Measurements from ENCODE around the gene PREPL.

PREPL gene

DNA sequence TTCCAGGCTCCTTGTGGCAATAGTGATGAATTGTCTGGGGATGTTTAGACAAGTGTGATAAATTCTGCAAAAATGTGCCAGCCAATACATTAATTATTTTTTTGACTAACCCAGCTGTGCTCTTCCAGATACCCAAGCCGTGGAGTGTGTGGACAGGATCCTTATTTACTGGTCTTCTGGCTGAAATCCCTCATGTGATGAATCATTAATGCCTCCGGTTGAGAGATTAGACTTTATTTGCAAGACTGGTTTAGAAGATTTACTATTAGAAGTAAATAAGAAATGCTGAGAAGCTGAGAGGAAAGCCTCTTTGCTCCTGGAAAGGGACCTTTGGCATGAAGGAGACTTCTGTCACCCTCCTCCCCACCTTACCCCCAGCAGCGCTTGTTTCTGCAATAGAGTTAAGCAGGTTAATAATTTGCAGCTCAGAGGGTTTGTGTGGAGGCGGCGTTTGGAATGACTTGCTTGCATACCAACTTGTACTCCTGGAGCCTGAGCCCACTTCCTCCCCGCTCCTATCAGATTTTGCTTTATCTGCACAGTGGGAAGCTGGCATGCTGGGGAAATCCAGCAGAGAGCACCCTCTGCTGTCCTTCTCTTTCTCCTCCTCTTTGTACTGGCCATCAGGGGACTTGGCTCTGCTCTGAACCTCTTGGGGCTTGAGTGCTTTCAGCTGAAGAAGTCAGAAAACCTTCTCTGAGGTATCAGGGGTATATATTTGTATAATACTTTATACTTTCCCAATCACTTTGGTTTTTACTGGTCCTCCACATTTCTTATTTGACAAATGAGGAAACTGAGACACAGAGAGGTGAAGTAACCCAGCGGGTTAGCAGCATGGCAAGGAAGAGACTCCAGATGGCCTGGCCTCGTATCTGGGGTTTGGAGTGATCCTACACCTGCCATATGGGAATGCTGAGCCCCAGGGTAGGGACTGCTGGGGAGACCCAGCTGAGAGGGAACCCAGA, 69.7 kb downstream of the PREPL start:
- peak; percentile 88 for DNase-seq

DNA sequence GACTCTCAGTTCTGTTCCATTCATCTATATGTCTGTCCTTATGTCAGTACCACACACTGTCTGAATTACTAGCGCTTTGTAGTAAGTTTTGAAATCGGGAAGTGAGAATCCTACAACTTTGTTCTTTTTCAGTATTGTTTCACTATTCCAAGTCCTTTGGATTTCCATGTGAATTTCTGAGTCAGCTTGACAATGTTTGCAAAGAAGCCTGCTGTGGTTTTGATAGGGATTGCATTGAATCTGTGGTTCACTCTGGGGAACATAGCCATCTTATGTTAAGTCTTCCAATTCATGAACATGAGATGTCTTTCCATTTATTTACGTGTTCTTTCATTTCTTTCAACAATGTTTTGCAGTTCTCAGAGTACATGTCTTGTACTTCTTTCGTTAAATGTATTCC, 71.0 kb downstream of the PREPL start:
- DNase-seq = no peak

DNA sequence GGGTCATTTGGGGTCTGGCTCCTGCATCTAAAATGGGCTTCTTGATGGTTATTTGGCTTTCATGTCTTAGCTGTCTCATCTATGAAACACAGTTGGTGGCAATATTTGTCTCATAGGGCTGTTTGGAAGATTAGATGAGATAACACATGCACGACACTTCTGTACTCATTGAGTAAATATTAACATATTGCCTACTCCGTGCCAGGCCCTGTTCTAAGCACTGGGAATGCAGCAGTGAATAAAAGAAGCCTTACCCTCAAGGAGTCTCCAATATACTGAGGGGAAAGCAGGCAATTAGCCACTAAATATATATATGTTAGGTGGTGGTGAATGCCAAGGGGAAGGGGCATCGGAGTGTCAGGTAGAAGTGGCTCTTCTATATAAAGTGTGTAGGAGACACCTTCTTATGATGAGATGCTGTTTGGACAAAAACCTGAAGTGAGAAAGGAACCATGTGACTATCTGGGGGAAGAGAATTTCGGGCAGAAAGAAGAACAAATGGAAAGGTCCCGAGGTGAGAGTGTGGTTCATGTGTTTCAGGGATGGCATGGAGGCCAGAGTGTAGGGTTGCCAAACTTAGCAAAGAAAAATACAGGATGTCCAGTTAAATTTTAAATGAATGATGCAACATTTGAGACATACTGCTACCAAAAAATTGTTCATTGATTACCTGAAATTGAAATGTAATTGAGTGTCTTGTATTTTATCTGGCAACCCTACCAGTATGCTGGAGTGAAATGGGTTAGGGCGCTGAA, 74.2 kb downstream of the PREPL start:
- peak; percentile 41 for DNase-seq

DNA sequence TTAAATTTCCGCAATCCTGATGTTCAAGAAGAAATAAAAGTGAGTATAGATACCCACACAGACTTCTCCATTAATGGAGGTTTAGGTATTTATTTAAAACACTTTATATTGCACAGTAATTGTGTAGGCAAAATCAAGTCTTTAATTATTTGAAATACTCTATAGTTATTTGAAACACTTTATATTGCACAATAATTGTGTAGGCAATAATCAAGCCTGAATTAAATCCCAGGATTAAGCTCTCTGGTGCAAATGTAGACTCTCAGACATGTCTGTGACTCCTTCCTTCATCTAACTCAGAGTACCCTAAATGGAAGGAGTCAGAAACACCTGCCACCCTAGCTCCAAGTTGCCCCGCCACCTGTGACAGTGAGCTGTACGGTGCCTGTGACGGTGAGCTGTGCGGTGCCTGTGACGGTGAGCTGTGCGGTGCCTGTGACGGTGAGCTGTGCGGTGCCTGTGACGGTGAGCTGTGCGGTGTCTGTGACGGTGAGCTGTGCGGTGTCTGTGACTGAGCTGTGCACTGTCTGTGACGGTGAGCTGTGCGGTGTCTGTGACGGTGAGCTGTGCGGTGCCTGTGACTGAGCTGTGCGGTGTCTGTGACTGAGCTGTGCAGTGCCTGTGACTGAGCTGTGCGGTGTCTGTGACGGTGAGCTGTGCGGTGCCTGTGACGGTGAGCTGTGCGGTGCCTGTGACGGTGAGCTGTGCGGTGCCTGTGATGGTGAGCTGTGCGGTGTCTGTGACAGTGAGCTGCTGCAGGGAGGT, 75.0 kb downstream of the PREPL start:
- no peak for DNase-seq

DNA sequence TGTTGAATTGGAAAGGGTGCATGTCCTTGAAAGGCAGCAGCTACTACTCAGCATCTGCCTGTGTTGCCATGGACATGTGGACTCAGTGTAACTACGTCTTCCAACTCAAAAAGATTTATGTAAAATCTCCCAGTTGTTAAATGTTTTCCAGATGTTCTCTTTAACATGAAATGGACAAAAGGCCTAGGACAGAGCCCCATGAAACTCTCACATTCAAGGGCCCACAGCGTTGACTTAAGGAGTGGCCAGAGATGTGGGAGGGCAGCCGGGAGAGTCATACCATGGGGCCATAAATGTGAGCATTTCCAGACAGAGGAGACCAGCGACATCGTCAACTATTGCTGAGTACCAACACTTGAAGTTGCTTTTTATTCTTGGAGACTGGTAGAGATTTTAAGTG, 76.1 kb downstream of the PREPL start:
- DNase-seq = no peak

DNA sequence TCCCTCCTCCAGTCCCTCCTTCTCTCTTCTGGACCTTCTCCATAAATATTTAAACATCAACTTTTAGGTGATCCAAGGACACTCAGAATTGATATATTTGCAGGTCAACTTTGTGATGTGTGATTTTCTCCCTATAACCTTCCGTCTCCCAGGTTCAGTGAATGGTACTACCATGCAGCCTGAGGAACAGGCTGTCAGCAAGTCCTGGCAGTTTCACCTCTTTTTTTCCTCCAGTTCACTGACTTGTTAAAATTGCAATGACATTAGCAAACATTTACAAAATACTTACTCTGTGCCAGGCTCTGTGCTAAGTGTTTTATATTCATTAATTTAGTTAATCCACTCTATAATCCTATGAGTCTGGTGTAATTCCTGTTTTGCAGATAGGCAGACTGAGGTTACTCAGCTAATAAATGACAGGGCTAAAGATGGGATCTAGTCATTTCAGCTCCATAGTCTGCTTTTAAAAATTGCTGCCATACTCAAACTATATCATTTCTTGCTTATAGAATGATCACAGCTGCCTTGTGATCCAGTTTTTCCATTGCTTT, 78.1 kb downstream of the PREPL start:
- no peak for DNase-seq

DNA sequence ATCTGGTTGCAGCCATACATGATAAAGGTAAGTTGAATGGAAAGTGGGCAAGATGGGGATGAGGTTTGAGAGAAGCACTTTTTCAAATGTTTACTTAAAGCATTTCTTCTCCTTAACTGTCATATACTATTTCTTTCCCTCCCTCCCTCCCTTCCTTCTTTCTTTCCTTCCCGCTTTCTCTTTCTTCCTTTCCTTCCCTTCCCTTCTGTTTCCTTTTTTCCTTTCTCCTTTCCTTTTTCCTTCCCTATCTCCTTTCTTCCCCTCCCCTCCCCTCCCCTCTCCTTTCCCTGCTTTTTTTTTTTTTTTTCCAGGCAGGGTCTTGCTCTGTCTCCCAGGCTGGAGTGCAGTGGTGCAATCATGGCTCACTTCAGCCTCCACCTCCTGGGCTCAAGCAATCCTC, 80.4 kb downstream of the PREPL start:
- no peak for DNase-seq

DNA sequence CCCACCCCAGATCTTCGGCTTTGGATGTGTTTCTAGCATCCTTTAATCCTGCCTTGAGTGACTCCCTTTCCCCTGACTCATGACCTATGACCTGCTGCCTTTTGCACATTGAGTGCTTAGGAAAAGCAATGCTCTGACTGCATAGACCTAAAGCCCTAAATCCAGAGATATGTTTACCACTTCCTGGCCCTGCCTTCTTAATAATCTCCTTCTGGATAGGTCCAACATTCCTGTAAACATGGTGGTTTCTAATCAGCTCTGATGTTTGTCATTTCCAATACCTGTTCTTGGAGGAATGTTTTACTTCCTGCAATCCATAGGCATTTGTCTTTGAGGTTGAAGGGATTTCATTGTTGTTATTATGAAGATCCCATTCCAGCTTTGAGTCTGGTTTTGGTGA, 83.8 kb downstream of the PREPL start:
- DNase-seq = no peak

DNA sequence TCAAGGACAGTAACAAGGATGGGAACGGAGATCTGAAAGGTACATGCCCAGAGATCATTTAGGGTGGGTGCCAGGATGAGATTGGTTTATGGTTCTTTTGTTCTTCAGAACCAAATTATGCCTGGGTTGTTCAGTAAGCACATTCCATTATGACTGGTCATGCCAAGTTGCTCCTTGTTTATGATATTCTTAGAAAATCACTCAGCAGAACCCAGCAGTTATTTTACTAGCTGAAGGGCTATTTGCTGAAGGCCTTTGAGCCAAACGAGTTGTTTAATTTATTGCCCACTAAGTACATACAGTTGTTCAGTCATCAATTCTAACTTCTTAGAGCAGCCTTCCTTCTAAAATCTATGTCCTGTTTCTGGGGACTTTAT, 85.4 kb downstream of the PREPL start:
- DNase-seq = peak; percentile 32

DNA sequence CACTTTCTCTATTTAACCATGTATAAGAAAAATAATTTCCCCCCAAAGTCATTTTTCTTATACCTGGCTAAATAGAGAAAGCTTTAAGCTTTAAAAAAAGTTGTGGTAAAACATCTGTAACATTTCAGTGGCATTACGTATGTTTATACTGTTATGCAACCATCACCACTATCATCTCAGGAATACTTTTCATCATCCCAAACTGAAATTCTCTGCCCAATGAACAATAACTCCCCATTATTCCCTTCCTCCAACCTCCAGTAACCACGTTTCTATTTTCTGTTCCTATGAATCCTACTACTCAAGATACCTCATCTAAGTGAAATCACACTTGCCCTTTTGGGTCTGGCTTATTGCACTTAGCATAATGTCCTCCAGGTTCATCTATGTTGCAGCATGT, 87.7 kb downstream of the PREPL start:
- no peak for DNase-seq

DNA sequence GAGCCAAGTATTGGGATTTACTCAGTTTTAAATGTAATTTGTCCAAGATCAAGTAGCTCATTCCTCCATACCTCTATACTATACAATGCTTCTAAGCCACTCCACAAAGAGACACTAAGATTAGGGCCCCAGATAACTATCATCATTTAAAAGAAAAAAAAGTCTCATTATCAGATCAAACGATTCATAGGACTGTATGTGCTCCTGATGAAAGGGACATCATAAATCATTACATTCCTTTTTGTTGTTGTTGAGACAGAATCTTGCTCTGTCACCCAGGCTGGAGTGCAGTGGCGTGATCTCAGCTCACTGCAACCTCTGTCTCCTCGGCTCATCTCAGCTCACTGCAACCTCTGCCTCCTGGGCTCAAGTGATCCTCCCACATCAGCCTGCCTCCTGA, 88.2 kb downstream of the PREPL start:
- no peak for DNase-seq

DNA sequence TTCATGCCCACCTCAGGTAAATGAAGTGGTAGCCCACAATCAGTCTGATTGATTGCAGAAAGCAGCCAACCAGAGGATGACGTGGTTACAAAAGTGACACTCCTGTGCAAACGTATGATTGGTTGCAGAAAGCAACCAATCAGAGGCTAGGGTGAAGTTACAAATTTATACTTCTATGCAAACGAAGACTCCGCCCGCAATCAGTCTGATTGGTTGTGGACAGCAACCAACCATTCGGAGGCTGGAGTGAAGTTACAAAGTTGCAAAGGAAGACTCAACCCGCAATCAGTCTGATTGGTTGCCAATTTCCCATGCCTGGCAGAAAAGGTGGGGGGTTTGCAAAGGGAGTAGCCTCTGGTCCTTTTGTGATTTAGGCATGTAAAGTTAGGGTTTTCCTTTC, 90.0 kb downstream of the PREPL start:
- no peak for DNase-seq

DNA sequence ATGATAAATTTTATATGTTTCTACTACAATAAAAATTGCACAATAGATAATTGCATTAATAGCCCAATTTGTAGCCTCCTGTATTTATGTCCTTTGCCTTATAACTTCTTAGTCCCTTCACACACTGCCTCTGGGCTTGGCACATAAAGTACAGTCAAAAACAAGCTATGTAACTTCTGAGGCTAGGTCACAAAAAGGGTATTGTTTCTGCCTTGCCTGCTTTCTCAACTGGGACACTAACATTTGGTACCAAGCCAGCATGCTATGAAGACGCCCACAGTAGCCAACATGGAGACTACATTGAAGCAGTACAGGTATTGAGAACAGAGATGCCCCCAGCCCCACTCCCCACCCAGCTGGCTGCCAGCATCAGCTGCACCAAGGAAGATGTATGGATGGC, 91.5 kb downstream of the PREPL start:
- DNase-seq = no peak

DNA sequence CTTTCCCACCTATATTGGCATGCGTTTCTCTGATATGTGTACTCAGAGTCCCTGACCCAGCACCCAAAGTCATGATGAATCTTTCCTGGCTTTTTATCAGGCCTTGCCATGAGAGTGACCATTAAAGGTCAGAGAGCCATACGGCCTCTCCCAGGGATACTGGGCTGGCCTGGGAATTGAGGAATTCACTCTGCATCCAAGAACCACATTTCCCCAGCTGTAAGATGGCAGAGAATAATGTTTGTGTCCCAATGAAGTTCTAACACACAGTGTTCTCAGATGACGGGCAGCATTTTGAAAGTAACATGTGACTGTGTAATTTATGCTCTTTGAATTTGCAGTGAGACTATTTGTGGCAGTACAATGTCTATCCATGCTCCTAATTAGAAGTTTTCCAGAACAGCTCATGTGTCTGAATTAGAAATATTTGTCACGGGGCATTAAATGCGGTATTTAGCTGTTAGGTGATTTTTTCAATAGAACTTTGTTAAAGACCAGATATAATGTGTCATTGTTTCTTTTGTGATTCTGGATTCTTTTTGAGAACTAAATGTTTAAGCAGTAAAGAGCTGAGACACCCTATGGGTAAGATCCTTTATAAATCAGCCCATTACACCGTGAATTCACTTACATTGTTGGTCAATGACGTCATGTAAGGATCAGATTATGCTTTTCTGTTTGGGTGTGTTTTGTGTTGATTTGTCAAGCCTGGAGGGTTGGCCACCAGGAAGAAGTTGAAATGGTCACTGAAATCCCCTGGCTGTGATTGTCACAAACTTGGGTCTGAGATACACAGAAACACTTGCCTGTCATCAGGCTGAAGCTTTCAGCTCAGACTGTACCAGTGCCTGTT, 93.3 kb downstream of the PREPL start:
- no peak for DNase-seq

Measured in DMS53 (cell line).